Duodenal mucosa (tissue), 2 donors: Measurements from ENCODE around the gene DTNA.
"Not testable (repeated sequence)": the region's sequence is repeated elsewhere in the genome, so short reads cannot be mapped to it uniquely, and the experiment has no call there.

Experiments used
- H3K27ac ChIP-seq: one replicate; pipeline ENCODE4 v1.7.0; 2013; ENCODE audit warnings: low read depth, low read length
- H3K27me3 ChIP-seq, 2 donors: one replicate each; pipeline ENCODE4 v1.7.0; 2013; ENCODE audit warnings: low read length in 2 of 2, control low read depth in 1 of 2; ENCODE audit not compliant: insufficient read depth in 2 of 2, control insufficient read depth in 1 of 2
- H3K36me3 ChIP-seq, 2 donors: one replicate each; pipeline ENCODE4 v1.7.0; 2013; ENCODE audit warnings: low read length in 2 of 2, control low read depth in 1 of 2; ENCODE audit not compliant: insufficient read depth in 2 of 2, control insufficient read depth in 1 of 2
- H3K4me1 ChIP-seq, 2 donors: one replicate each; pipeline ENCODE4 v1.7.0; 2013; ENCODE audit warnings: low read length in 2 of 2, control low read depth in 1 of 2; ENCODE audit not compliant: insufficient read depth in 2 of 2, control insufficient read depth in 1 of 2
- H3K4me3 ChIP-seq, 2 donors: one replicate each; pipeline ENCODE4 v1.7.0; 2013; ENCODE audit warnings: low read length in 2 of 2, low read depth in 1 of 2
- H3K9ac ChIP-seq, 2 donors: one replicate each; pipeline ENCODE4 v1.7.0; 2013; ENCODE audit warnings: low read length in 2 of 2, low read depth in 1 of 2
- H3K9me3 ChIP-seq, 2 donors: one replicate each; pipeline ENCODE4 v1.7.0; 2013; ENCODE audit warnings: low read length in 2 of 2, control low read depth in 1 of 2; ENCODE audit not compliant: control insufficient read depth in 1 of 2

Gene DTNA

GRCh38 chr18:34922594-34922993 lies 212.5 kb downstream of the DTNA start:
- not testable (repeated sequence) for H3K27ac ChIP-seq, H3K4me3 ChIP-seq, H3K9me3 ChIP-seq, H3K27me3 ChIP-seq, H3K4me1 ChIP-seq, H3K9ac ChIP-seq, H3K36me3 ChIP-seq

DNA sequence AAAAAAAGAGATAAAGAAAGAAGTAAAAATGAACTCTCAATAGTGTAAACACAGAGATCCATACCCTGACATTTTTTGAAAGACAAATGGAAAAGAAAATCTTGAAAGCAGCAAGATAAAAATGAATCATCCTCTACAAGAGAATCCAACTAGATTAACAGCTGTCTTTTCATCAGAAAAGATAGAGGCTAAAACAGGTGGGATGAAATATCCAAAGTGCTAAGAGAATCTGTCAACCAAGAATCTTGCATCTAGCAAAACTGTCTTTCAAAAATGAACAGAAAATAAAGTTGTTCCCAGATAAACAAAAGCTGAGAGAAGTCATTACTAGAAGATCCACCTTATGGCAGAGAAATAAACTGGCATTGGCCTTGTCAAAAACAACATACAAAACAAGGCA lies 213.8 kb downstream of the DTNA start:
- Histone ChIP-seq H3K9me3 (no peaks in the 10 kb centered on the region), H3K27me3 (no peaks in the 10 kb centered on the region), H3K4me3 (no peak overlapping the region), H3K36me3 (no peaks in the 10 kb centered on the region), H3K4me1 (peaks cover 0 to 9% of the 10 kb centered on the region in 2 donors), H3K27ac (no peak overlapping the region), H3K9ac (no peak overlapping the region)

DNA sequence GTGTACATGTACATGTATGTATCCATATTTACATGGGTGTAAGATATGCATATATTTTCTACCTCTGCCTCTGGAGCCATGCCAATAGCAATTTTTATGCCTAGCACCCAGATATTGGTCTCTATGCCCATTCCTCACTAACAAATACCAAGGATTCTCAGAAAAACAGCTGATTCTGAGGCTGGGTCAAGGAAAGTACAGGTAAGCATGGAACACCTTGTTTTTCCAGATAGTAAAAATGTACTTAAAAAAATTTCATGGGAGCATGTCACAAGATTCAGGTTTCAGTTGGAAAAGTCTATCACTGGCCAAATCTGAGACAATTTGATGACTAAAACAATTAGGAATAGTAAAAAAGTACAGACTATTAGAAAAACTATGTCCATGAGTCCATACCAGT lies 216.6 kb downstream of the DTNA start:
- Histone ChIP-seq H3K9ac (no peak overlapping the region), H3K4me1 (peaks cover 0 to 15% of the 10 kb centered on the region in 2 donors), H3K9me3 (no peaks in the 10 kb centered on the region), H3K36me3 (no peaks in the 10 kb centered on the region), H3K27me3 (no peaks in the 10 kb centered on the region), H3K4me3 (no peak overlapping the region), H3K27ac (no peak overlapping the region)

- Histone ChIP-seq H3K4me3 (no peak overlapping the region), H3K27me3 (no peaks in the 10 kb centered on the region), H3K9ac (no peak overlapping the region), H3K27ac (no peak overlapping the region), H3K36me3 (no peaks in the 10 kb centered on the region), H3K4me1 (peaks cover 0 to 15% of the 10 kb centered on the region in 2 donors), H3K9me3 (no peaks in the 10 kb centered on the region)
Observed at GRCh38 chr18:34928088-34928753, 218.1 kb downstream of the DTNA start.

DNA sequence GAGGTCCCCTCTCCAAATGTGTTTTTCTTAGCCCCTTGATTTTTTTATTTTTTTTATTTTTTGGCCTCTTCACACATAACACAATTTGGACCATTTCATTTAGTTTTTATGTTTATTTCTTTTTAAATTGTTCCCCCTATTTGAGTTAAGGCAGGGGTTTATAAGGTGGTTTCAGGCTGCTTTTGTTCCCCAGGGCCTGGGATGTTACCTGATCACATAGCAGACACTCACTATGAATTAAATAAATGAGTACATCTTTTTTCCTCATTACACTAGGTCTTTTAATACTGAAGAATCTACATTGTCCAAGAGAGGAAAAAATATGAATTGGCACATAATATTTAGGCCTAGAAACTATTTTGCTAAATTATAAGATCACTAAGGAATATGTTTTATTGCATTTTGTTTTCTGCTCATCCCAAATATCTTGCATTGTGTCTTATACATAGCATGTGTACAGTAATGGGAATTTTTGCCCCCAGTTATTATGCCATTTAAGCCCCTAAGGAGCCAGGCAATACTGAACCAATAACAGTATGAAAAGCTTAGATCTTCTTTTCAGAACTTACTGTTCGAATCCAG lies 218.7 kb downstream of the DTNA start:
- no peak overlapping the region for H3K4me3 ChIP-seq
- H3K36me3 ChIP-seq, result no peaks in the 10 kb centered on the region
- H3K9ac ChIP-seq, result no peak overlapping the region
- peaks cover 0 to 15% of the 10 kb centered on the region in 2 donors for H3K4me1 ChIP-seq
- no peaks in the 10 kb centered on the region for H3K9me3 ChIP-seq
- no peaks in the 10 kb centered on the region for H3K27me3 ChIP-seq
- H3K27ac ChIP-seq, result no peak overlapping the region

DNA sequence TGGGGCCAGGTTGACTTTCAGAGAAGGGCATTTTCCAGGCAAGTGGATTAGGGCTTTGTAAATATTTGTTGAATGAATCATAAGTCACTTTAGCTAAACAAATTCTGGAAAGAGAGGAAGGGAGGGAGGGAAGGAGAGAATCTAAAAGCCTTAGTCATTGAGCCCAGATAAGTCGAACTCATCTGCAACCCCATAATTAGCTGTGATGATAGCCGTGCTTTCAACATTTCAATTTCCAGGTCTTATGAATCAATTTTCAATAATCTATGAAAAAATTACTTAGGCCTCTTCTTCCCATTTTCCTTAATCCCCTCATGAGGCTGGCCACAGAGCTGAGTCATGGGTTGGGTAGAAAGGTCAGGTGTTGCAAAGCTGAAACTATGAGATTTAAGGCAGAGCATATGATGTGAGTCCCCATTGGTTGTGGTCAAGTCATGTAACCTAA lies 219.3 kb downstream of the DTNA start:
- Histone ChIP-seq H3K9ac (no peak overlapping the region), H3K27ac (no peak overlapping the region), H3K4me1 (peaks cover 0 to 15% of the 10 kb centered on the region in 2 donors), H3K27me3 (no peaks in the 10 kb centered on the region), H3K9me3 (no peaks in the 10 kb centered on the region), H3K36me3 (no peaks in the 10 kb centered on the region), H3K4me3 (no peak overlapping the region)

- Histone ChIP-seq H3K9me3 (no peaks in the 10 kb centered on the region), H3K36me3 (no peaks in the 10 kb centered on the region), H3K4me3 (no peak overlapping the region), H3K27me3 (no peaks in the 10 kb centered on the region), H3K9ac (no peak overlapping the region), H3K4me1 (peaks cover 0 to 15% of the 10 kb centered on the region in 2 donors), H3K27ac (no peak overlapping the region)
Observed at GRCh38 chr18:34932363-34932762, 222.3 kb downstream of the DTNA start.

GRCh38 chr18:34932792-34933466 lies 222.8 kb downstream of the DTNA start:
- Histone ChIP-seq H3K36me3 (no peaks in the 10 kb centered on the region), H3K9ac (no peak overlapping the region), H3K27ac (no peak overlapping the region), H3K4me1 (peaks cover 0 to 15% of the 10 kb centered on the region in 2 donors), H3K4me3 (no peak overlapping the region), H3K9me3 (no peaks in the 10 kb centered on the region), H3K27me3 (no peaks in the 10 kb centered on the region)

DNA sequence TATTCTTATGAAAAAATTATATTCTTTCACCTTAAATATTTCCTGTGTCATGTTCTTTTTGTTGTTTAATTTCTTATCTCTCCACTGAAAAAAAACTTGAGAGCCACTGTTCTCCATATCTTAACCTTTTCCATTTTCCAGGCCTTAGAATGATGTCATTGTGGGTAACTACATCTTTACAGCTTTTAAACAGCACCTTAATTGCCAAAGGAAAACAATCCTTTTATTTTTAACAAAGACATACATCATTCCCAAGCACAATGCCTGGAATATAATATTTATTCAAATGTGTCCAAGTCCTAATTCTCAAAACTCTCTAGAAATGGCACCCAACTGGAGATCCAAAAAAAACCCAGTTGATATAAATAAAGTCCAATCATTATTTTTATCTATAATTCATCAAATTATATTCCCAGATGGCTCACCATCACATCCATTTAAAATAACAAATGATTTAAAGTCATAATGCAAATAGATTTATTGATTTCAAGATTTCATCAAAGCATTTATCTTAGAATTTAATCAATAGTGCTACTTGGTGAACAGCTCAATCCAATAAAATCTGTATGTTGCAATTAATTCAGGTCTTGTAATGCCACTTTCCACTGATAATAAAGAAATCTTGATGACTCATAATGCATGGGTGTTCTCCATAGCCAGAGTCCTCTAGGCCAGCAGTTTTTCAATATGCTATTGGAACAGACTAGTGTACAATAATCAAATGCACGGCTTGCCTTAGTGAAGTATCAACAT lies 224.0 kb downstream of the DTNA start:
- H3K36me3 ChIP-seq, result no peaks in the 10 kb centered on the region
- H3K27me3 ChIP-seq, result no peaks in the 10 kb centered on the region
- H3K27ac ChIP-seq, result no peak overlapping the region
- no peaks in the 10 kb centered on the region for H3K9me3 ChIP-seq
- peaks cover 0 to 5% of the 10 kb centered on the region in 2 donors for H3K4me1 ChIP-seq
- no peak overlapping the region for H3K9ac ChIP-seq
- no peak overlapping the region for H3K4me3 ChIP-seq

DNA sequence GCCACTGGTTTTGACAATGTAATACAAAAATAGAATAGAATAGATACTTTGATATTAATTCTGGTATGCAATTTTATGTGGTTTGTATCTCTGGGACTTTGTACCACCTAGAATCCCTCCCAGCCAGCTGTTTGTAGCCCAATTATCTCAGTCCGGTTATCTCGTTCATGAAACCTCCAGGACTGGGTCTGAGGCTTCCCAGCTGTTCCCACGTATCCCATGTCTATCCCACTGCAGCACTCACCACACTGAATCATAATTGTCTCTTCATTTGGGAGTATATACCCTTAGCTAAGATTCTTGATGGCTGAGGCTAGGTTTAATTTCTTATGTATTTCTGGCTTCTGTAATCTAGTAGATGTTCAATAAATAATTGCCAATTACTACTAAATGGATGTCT lies 226.7 kb downstream of the DTNA start:
- Histone ChIP-seq H3K4me1 (no peaks in the 10 kb centered on the region), H3K9ac (no peak overlapping the region), H3K9me3 (no peaks in the 10 kb centered on the region), H3K4me3 (no peak overlapping the region), H3K27me3 (no peaks in the 10 kb centered on the region), H3K27ac (no peak overlapping the region), H3K36me3 (no peaks in the 10 kb centered on the region)
